GM18909 (cell line): ENCODE measurements around the gene EFNA5.

ENCODE experiments used
- ATAC-seq: cut with Tn5 transposase; IDR thresholded peaks from one replicate; pipeline ENCODE4 v1.9.1; 2021; ENCODE audit warnings: mild to moderate bottlenecking; ENCODE audit not compliant: unreplicated experiment, poor library complexity

EFNA5 gene

GRCh38 chr5:107531308-107531707, 139.4 kb downstream of the EFNA5 start:
- ATAC-seq: no peak

- no peak for ATAC-seq
These were observed 141.1 kb downstream of the EFNA5 start for GRCh38 chr5:107529618-107530017.

GRCh38 chr5:107526270-107526937, 144.3 kb downstream of the EFNA5 start:
- ATAC-seq: no peak

- ATAC-seq: no peak
These were observed 146.6 kb downstream of the EFNA5 start for GRCh38 chr5:107524111-107524510.

- no peak for ATAC-seq
These were observed 147.6 kb downstream of the EFNA5 start for GRCh38 chr5:107523029-107523680.

- no peak for ATAC-seq
These were observed 148.3 kb downstream of the EFNA5 start for GRCh38 chr5:107522456-107522855.

GRCh38 chr5:107519900-107520354, 150.8 kb downstream of the EFNA5 start:
- ATAC-seq: no peak

- no peak for ATAC-seq
These were observed 152.1 kb downstream of the EFNA5 start for GRCh38 chr5:107518616-107519015.

- no peak for ATAC-seq
These were observed 152.5 kb downstream of the EFNA5 start for GRCh38 chr5:107518190-107518589.

GRCh38 chr5:107517185-107518033, 153.3 kb downstream of the EFNA5 start:
- peak; percentile 41 for ATAC-seq

GRCh38 chr5:107516452-107517184, 154.1 kb downstream of the EFNA5 start:
- ATAC-seq: no peak

GRCh38 chr5:107515521-107516080, 155.1 kb downstream of the EFNA5 start:
- ATAC-seq: no peak

- ATAC-seq: no peak
These were observed 156.4 kb downstream of the EFNA5 start for GRCh38 chr5:107514305-107514704.

- ATAC-seq: peak; percentile 51
These were observed 157.2 kb downstream of the EFNA5 start for GRCh38 chr5:107513337-107514085.

- ATAC-seq: peak; percentile 35
These were observed 158.7 kb downstream of the EFNA5 start for GRCh38 chr5:107512029-107512428.

- no peak for ATAC-seq
These were observed 160.6 kb downstream of the EFNA5 start for GRCh38 chr5:107510125-107510524.

GRCh38 chr5:107508097-107508496, 162.6 kb downstream of the EFNA5 start:
- ATAC-seq: no peak

- no peak for ATAC-seq
These were observed 164.8 kb downstream of the EFNA5 start for GRCh38 chr5:107505763-107506534.

- no peak for ATAC-seq
These were observed 166.3 kb downstream of the EFNA5 start for GRCh38 chr5:107504424-107504823.
